ENCODE data around the gene CIAPIN1.

GRCh38 chr16:57476546-57477410 lies 29.6 kb upstream of the CIAPIN1 start:
- TF ChIP-seq ZNF274 (IDR thresholded peaks at IDR 0.05; ENCODE audit: low read depth, low read length) (no peak), SUZ12 (IDR thresholded peaks at IDR 0.05; ENCODE audit: extremely low read depth, insufficient read depth, insufficient read length) (no peak)
